GM19025 (cell line): ENCODE results near the gene EBLN2.

Source experiments
- ATAC-seq: cut with Tn5 transposase; IDR thresholded peaks from one replicate; pipeline ENCODE4 v1.9.1; 2021; ENCODE audit warnings: mild to moderate bottlenecking, low read depth, moderate library complexity; ENCODE audit not compliant: unreplicated experiment

Gene EBLN2

DNA sequence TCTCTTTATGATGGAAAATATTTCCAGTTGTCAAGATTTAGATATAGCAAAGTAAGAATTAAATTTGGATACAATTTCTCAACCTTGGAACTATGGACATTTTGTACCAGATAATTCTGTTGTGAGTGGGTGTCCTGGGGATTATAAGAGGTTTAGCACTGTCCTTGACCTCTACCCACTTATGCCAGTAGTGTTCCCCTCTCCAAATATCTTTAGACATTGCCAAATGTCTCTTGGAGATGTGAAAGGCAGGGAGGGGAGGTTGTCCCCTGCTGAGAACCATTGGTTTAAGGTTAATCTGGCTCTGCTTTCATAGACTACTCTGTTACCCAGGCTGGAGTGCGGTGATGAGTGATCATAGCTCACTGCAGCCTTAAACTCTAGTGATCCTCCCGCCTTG is at the start of gene EBLN2:
Gene EBLN2 (plus strand): TSS at position 244 of the 400 bp plus-strand sequence. CDS start 423 bp downstream, outside the sequence.
- ATAC-seq, result no peak

DNA sequence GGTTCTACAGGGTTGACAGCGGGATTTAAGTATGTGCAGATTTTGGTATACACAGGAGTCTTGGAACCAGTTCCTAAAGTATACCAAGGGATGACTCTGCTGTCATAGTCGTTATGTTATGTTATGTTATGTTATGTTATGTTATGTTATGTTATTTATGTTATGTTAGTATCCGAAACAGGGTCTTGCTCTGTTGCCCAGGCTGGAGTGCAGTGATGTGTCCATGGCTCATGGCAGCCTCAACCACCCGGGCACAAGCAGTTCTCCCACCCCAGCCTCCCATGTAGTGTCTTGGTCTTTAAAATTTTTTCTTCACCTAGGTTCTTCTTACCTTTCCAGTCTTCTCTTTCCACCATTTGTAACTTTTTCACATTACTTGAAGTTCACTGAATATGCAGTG is 43.2 kb upstream of the EBLN2 start:
- no peak for ATAC-seq

DNA sequence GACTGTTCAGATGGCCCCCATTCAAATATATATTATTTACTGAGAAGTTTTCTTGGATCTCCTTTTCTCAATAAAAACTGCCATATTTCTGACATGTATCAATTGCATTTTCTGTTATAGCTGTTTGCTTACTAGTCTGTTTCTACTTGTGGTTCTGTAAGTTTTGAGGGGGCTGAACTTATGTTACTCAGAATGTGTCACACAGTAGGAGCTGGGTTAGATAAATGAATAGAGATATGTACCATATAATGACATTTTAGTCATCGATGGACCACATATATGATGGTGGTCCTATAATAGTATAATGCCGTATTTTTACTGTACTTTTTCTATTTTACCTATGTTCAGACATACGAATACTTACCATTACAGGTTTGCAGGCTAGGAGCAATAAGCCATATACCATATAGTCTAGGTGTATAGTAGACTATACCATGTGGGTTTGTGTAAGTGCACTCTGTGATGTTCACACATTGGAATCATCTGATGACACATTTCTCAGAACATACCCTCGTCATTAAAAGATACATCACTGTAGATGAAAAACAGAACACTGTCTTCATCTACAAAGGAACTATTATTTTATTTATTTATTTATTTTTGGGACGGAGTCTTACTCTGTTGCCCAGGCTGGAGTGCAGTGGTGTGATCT is 42.5 kb upstream of the EBLN2 start:
- ATAC-seq, result no peak

DNA sequence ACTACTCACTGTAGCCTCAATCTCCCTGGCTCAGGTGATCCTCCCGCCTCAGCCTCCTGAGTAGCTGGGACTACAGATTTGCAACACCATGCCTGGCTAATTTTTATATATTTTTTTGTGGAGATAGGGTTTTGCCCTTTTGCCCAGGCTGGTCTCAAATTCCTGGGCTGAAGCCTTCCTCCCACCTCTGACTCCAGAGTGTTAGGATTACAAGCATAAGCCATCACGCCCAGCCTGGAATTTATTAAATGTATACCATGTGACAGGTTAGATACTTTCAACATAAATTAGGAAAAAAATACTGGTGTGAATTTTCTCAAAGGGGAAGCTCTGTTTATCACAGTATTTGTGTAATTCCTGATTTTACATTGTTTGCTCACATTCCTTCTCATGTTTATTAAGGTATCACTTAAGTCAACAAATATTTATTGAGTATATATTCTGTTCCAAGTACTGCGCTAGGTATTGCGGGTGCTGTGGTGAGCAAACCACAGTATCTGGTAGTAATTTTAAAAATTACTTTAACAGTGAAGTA is 40.1 kb upstream of the EBLN2 start:
- ATAC-seq, result no peak

DNA sequence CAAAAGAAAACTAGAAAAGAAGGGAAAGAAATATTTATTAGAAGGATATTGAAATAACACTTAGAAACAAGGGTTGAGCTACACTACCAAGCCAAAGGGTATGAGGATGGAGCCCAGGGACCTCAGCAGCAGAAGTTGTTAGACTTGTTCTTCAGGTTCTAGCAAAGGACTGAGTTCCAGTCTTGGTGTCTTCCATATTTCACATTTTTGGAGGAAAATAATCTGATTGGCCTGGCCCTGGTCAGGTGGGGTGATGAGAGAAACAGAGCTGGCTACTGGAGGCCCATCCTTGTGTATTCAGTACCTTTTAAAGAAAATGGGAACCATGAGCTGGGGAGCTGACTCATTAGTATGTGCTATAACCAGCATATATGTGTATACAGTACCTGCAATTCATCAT is 36.6 kb upstream of the EBLN2 start:
- no peak for ATAC-seq

DNA sequence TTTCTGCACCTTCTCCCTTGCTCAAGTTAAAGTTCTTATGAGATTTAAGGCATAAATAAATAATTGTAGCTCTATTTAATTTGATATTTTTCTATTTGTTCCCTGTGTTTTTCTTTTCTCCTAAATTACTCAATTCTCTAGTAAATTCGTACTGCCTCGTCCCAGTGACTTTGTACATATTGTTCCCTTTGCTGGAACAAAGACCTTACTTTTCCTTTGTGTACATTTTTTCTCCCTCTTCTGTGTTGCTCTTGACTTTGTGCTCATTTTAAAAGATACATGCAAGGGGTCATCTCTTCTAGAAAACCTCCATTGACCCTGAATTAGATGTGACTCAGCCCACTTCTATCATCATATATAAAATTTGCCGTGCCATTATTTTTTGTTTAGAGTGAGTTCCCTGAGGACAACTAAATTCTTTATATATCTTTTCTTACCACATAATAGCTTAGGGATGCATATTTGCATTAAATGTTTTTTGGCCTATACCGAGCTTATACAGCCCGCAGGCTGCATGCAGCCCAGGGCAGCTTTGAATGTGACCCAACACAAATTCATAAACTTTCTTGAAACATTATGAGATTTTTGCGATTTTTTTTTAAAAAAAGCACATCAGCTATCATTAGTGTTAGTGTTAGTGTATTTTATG is 35.2 kb upstream of the EBLN2 start:
- ATAC-seq, result no peak

DNA sequence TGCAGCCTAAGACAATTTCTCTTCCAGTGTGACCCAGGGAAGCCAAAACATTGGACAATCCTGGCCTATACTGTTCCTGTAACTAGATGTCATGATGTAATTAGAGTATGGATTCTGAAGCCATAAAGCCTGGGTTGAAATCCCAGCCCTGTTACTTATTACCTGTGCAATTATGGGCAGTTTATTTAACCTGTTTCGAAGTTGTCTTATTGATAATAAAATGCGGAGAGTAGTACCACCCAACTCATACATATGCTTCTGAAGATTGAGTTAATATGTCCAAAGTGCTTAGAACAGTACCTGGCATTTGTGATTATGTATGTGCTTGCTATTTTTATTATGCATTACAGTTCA is 34.7 kb upstream of the EBLN2 start:
- no peak for ATAC-seq

DNA sequence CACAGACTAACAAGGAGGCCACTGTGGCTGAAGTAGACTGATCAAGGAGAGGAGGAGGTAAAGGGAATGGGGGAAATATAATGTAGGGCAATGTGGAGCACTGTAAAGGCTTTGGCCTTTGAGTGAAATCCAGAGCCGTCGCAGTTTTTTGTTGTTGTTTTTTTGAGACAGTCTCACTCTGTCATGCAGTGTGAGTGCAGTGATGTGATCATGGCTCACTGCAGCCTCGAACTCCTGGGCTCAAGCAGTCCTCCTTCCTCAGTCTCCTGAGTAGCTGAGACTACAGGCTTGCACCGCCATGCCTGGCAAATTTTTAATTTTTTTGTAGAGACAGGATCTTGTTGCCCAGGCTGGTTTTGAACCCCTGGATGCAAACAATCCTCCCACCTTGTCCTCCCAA is 32.7 kb upstream of the EBLN2 start:
- ATAC-seq, result no peak

DNA sequence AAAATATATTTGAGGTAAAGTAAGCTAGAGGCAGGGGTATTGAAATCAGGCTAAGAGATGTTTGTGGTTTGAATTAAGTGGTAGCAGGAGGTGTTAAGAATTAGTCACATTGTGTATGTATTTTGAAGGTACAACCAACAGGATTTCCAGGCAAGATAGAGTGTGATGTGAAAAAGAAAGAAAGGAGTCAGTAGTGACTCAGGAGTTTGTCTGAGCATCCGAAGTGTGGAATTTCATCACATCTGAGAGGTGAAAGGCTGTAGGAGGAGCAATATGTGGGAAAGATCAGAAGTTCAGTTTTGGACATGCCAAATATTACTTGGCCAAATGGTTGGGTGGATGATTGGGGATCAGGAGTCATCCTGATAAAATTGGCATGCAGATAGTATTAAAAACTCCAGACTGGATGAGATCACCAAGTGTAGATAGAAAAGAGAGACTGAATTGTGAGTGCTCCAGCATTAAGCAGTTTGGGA is 32.1 kb upstream of the EBLN2 start:
- no peak for ATAC-seq

DNA sequence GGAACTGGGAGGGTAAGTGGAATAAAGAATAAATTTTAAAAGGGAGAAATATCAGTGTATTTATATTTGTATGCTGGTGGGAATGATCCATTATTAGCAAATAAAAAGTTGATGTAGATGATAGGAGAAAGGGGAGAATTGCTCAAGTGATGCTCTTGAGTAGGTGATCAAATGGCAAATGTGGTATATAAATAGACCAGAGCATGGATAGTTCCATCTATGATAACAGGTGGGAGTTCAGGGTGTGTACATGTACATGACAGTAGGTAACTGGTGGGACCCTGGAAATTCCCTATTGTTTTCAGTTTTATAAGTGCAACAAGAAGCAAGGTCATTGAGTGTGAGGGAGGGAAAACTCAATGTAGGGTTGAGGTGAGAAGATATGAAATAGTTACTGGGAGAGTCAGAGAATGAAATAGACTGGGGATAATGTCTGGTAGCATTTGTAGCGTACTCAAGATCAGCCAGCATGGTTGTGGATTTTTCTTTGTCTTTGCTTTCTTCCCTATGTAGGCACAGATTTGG is 31.3 kb upstream of the EBLN2 start:
- no peak for ATAC-seq

DNA sequence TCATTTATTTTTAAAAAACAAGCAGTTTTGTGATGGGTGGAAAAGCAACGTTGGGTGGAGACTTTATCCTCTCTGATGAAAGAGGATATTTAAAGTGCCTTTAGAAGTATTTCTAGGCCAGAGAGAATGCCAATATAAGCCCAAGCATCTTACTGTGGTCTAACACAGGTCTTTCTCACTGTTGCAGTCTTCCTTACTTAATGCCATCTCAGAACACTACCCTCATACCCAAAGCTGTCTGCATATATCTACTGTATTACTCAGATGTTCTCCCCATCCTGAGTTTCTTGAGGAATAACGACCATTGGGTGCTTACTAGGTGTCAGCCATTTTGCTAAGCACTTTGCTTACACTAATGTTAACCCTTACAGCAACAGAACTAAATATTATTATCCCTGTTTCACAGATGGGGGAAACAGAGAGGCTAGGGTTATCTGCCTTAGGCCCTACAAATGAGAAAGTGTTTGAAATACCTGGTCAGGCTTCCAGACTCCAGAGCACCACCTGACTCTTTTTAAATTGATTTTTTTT is 29.8 kb upstream of the EBLN2 start:
- no peak for ATAC-seq

DNA sequence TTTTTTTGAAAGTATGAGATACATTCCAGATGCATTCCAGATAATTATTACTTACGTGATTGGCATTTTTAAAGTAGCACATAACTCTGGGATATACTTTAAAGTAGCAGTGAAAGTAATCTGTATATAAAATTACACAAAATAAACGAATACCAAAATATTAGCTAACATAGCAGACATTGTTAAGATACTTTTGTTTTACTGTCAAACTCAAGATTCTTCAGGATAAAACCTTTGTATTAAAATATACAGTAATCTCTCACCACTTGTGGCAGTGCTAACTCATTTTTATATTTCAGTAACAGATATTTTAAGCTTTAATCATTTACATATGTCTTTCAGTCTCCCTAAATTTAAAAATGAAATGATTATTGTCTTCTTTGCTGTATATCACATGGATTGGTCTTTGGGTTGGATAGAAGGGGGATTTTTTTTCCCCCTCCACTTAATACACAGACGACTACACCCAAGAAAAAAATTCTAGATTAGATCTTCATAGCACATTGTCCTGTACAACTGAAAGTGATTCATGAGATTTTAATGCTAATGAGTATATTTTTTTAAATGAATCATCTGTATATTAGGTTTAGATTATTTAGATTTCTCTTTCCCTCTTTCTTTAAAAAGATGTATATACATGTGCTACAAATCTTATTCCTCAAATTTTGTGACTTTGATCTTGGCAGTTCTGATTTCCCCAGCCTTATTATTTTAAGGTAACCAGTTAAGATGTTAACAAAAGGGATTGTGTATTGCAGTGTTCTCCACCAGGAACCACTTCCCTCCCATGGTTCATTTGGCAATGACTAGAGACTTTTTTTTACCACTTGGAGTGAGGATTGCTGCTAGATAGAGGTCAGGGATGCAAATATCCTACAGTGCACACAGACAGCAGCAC is 24.5 kb upstream of the EBLN2 start:
- no peak for ATAC-seq

DNA sequence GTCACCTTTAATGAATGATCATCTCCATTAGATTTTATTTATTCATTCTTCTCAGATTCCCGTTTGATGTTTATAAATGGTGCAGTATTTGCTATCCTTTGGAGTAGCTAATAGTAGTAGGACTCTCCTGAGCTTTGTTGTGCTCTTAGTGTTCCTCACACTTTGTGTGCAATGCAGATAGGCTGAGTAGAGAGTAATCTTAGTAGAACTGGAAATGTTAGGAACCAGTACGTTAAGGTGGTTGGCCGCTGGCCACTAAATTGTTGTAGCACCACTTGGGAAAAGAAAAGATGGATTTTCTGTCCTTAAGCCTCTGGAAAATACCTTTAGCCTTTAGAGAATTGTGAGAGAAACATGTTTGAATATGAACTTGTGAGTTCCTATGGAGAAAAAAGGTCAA is 19.9 kb upstream of the EBLN2 start:
- no peak for ATAC-seq

DNA sequence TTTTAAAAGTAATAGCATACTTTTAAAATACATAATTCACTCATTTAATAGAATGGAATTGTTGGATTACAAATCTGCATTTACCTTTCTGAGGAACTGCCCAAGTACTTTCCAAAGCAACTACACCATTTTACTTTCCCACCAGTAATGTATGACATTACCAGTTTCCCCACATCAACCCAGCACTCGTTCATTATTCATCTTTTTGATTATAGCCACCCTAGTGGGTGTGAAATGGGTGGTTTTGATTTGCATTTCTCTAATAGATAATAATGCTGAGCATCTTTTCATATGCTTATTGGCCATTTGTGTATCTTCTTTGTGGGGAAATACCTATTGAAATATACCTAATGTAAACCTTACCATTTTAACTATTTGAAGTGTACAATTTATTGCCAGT is 18.0 kb upstream of the EBLN2 start:
- no peak for ATAC-seq

DNA sequence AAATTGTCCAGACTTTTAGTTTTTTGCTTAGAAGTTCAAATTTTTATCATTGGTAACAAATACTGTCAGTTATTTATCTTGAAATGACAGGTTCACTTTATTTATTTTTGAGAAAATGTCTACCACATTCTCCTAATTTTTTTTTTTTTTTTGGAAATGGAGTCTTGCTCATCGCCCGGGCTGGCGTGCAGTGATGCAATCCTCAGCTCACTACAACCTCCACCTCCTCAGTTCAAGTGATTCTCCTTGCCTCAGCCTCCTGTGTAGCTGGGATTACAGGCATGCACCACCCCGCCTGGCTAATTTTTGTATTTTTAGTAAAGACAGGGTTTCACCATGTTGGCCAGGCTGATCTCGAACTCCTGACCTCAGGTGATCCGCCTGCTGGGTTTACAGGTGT is 16.1 kb upstream of the EBLN2 start:
- no peak for ATAC-seq

DNA sequence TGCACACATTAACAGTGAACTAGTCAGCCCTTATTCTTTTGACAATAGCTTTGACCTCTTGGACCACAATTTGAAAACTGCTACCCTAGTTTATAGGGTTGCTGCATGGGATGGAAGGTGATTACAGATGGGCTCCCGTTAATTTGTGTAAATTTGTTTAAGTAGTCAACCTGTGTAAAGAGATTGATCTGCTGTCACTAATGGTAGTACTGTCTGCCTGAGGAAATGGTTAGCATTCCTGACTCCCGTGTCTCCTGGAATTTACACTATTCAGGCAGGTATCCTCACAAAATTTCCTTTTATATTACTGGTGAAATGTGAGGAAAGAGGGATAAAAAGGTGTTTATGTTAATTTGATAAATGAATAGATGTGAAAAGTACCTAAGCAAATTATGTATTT is 15.3 kb upstream of the EBLN2 start:
- no peak for ATAC-seq

DNA sequence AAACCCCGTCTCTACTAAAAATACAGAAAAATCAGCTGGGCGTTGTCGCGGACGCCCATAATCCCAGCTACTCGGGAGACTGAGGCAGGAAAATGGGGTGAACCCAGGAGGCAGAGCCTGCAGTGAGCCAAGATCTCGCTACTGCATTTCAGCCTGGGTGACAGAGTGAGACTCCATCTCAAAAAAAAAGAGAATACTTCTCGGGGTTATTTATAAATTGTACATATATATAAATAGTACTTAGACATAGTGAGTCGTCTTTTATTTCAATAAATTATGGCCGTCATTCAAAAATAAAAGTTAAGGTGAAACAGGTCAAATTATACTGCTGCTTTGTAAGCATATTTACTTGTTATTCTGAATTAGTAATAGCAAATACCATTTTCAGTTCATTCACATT is 12.1 kb upstream of the EBLN2 start:
- ATAC-seq, result no peak

DNA sequence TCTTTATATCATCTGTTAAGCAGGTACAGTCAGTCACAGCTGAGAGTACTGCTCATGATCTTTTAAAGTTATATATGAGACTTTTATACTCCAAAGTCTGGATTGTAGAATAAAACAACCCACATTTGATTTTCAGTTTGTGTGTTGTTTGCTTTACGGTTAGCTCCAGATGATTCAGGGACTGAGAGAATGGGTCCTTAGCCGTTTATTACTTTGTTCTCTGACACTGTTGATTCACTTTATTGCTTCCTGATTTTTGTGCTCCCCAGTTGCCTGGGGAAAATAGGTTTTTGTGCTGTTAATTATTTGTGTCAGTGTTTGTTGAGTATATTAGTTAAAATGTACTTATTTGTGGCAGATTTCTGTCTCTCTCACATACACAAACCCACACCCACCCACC is 8.6 kb upstream of the EBLN2 start:
- ATAC-seq, result no peak

DNA sequence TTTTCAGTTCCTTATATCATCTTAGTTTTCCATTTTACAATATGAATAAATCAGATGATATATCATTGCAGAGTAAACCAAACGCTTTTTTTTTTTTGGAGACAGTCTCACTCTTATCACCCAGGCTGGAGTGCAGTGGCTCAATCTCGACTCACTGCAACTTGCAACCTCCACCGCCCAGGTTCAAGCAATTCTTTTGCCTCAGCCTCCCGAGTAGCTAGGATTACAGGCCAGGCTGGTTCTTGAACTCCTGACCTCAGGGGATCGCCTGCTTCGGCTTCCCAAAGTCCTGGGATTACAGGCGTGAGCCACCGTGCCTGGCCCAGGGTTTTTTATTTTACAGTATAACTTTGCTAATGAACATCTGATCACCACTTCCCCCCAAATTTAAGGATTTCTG is 5.9 kb upstream of the EBLN2 start:
- ATAC-seq, result no peak

DNA sequence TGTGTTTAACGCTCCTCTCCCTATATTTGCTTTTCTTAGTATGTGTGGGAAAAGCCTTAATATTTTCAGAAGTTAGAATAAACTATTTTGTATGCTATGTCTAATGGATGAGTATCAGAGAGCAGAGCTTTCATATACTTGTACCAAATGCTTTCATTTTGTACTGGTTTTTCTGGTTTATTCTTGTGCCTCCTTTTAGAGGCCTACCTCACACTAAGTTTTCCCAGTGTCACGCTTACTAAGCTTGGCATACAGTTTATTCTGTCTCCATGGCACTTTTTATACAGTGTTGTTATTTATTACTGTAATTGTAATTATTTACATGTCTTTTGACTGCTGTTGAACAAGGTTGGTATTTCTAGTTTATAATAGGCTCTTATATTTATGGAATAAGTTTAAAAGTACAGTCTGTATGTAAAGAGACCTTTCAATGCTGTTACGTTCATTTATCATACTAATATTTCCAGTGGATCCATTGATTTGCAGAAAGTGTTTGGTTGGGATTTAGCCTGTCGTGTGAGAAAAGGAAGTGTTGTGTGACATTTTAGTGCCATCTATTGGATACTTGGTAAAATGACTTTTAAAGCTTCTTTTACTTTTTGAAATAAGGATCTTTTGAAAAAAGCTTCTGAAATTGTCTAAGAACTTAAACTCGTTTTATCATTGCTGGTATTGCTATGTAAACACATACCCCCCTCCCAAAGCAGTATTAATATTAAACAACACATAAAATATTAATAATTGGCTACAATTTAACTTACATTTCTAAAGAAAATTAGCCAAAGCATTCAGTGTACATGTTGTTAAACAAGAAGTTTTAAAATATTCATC is 5.2 kb upstream of the EBLN2 start:
- no peak for ATAC-seq
